ENCODE results near the gene ABCC8.

DNA sequence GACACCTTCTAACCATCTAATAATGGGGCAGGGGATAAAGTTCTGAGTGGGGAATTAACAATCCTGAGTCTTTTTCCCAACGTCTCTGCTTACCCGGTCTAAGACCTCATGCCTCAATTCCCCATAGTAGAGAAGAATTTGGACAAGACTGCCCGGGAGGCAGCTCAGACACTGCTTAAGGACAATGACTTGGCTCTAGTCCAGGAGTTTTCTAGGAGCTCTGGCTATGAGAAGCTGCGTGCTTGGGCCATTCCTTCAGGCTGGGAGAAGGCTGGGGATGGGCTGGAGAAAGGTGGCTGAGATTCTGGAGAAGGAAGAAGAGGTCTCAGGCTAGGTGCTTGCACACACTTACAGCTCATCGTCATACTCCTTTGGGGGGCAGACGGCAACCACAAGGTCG, 19.8 kb upstream of the ABCC8 start:
- TF ChIP-seq GATA2 (IDR thresholded peaks at IDR 0.05; ENCODE audit: low read depth, low read length) (no peak), GATA3 (IDR thresholded peaks at IDR 0.05; ENCODE audit: low read depth, low read length) (no peak)
